GM12873 (cell line): ENCODE results near the gene GHITM.

Experiments
- TF ChIP-seq, protein P1 (sequence below): IDR thresholded peaks from 2 replicates; pipeline ENCODE4 v1.5.1; 2012; ENCODE audit warnings: low read depth, mild to moderate bottlenecking, moderate library complexity, low read length, control low read depth; ENCODE audit not compliant: insufficient read depth; ENCODE audit errors: missing control alignments

Gene GHITM

GRCh38 chr10:84155521-84155920, 16.2 kb downstream of the GHITM start:
- TF ChIP-seq, protein P1, sequence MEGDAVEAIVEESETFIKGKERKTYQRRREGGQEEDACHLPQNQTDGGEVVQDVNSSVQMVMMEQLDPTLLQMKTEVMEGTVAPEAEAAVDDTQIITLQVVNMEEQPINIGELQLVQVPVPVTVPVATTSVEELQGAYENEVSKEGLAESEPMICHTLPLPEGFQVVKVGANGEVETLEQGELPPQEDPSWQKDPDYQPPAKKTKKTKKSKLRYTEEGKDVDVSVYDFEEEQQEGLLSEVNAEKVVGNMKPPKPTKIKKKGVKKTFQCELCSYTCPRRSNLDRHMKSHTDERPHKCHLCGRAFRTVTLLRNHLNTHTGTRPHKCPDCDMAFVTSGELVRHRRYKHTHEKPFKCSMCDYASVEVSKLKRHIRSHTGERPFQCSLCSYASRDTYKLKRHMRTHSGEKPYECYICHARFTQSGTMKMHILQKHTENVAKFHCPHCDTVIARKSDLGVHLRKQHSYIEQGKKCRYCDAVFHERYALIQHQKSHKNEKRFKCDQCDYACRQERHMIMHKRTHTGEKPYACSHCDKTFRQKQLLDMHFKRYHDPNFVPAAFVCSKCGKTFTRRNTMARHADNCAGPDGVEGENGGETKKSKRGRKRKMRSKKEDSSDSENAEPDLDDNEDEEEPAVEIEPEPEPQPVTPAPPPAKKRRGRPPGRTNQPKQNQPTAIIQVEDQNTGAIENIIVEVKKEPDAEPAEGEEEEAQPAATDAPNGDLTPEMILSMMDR: no peak

DNA sequence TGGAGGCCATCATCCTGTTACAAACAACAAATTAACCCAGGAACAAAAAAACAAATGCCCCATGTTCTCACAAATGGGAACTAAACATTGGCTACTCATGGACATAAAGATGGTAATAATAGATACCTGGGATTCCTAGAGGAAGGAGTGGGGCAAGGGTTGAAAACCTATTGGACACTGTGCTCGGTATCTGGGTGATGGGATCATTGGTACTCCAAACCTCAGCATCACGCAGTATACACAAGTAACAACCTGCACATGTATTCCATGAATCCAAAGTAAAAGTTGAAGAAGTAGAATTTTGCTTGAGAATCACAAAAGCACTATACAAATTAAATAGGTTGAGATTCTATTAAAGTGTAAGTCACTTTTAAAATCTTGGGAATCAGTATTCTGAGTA, 16.7 kb downstream of the GHITM start:
- TF ChIP-seq, protein P1: no peak

- TF ChIP-seq, protein P1: no peak
These were observed 17.5 kb downstream of the GHITM start for GRCh38 chr10:84156768-84157167.

DNA sequence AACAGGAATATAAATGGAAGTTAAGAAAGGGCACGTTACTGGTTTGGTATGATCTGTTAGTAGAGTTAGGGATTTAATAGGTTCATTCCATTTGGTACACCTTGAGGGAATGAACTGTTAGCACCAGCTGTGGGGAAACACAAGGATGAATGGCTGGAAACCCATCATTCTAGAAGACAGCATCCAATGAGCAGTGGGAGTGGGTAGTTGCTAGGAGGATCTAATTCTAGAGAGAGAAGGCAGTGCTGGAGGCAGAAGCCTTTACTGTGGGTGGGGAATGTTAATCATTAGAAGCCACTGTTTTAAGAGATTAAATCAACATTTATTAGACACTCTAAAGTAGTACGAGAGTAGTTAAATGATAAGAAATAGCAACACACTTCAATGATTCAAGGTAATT, 18.8 kb downstream of the GHITM start:
- TF ChIP-seq, protein P1: no peak

- TF ChIP-seq, protein P1: no peak
These were observed 19.2 kb downstream of the GHITM start for GRCh38 chr10:84158550-84158949.

DNA sequence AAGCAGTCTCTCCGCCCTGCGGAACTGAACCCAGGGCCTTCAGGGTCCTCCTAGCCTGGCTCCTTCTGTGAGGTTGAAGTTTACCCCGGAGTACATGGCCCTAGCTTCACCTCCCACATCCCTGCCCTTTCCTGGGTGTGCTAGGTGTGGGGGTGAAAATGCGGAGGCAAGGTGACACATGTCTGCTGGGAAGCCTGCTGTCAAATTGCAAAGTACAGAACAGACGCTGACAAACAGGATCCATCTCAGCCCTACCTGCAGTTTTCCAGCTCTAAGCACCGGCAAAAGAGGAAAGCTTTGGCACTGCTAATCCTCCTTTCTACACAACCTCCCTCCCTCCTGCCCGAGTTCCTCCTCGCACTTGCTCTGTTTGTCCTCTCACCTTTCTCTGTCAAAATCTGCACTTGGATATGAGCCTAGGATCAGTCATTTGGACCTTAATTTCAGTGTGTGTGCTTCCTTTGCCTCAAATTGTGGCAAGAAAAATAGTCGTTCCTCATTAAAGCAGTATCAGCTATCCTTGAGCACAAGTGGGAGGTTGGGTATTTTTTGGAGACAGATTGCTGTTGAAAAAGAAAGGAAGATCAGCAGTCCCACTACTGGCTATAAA, 19.9 kb downstream of the GHITM start:
- TF ChIP-seq, protein P1: no peak

DNA sequence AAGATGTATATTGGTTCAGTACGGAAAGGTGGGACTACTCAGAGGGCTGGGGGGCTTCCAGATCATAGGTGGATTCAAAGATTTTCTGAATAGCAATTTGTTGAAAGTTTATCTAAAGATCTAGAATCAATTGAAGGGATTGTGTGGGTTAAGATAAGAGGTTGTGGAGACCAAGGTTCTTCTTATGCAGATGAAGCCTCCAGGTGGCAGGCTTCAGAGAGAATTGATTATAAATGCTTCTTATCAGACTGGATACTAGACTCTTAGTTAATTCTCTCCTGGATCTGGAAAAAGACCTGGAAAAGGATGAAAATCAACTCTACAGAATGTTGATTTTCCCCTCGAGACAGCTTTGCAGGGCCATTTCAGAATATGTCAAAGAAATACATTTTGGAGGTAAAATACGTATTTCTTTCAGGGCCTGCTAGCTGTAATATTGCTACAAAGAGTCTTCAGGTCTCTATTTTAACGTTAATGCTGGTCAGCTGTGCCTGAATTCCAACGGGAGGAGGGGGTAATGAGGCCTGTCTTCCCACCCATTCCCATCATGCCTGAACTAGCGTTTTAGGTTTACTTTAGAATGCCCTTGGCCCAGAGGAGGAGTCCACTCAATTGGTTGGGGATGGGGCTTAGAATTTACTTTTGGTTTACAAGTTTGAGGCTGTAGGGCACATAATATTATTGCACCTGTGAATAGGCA, 21.5 kb downstream of the GHITM start:
- TF ChIP-seq, protein P1: peak; percentile 12
